ENCODE data around the gene ENTR1.
"Not testable (repeated sequence)": the region's sequence is repeated elsewhere in the genome, so short reads cannot be mapped to it uniquely, and the experiment has no call there.

The ENTR1 gene

GRCh38 chr9:136416914-136417313, 6.5 kb upstream of the ENTR1 start:
- no peak for DNase-seq

GRCh38 chr9:136416427-136416826, 6.0 kb upstream of the ENTR1 start:
- no peak for DNase-seq

- no peak for DNase-seq
Measured at GRCh38 chr9:136412962-136413361, 2.5 kb upstream of the ENTR1 start.

- DNase-seq, result no peak
Measured at GRCh38 chr9:136411378-136411777, 964 bp upstream of the ENTR1 start.

GRCh38 chr9:136409557-136410455, 608 bp downstream of the ENTR1 start:
- no peak for DNase-seq

- DNase-seq, result no peak
Measured at GRCh38 chr9:136407911-136408310, 2.5 kb downstream of the ENTR1 start.

GRCh38 chr9:136407061-136407460, 3.4 kb downstream of the ENTR1 start:
- DNase-seq, result not testable (repeated sequence)

- DNase-seq, result not testable (repeated sequence)
Measured at GRCh38 chr9:136405904-136406303, 4.5 kb downstream of the ENTR1 start.

- no peak for DNase-seq
Measured at GRCh38 chr9:136405481-136405880, 4.9 kb downstream of the ENTR1 start.

- no peak for DNase-seq
Measured at GRCh38 chr9:136404801-136405136, 5.6 kb downstream of the ENTR1 start.

GRCh38 chr9:136403915-136404800, 6.3 kb downstream of the ENTR1 start:
- DNase-seq, result no peak

- DNase-seq, result no peak
Measured at GRCh38 chr9:136403538-136403914, 6.9 kb downstream of the ENTR1 start.

GRCh38 chr9:136402067-136402466, 8.3 kb downstream of the ENTR1 start:
- DNase-seq, result no peak

GRCh38 chr9:136401173-136401922, 9.1 kb downstream of the ENTR1 start:
- no peak for DNase-seq

GRCh38 chr9:136400038-136400834, 10.2 kb downstream of the ENTR1 start, which contains the start of gene SNAPC4:
SNAPC4 (minus strand) TSS chr9:136400170; CDS start chr9:136398428, 1,742 bp downstream.
- DNase-seq, result peak; percentile 52

- DNase-seq, result no peak
Measured at GRCh38 chr9:136399176-136400037, 11.0 kb downstream of the ENTR1 start.

- DNase-seq, result no peak
Measured at GRCh38 chr9:136398286-136398685, 12.1 kb downstream of the ENTR1 start.

GRCh38 chr9:136397643-136398042, 12.8 kb downstream of the ENTR1 start:
- DNase-seq, result no peak

GRCh38 chr9:136396219-136396515, 14.2 kb downstream of the ENTR1 start:
- DNase-seq, result no peak

GRCh38 chr9:136395345-136396218, 14.8 kb downstream of the ENTR1 start:
- DNase-seq, result no peak

GRCh38 chr9:136395020-136395340, 15.4 kb downstream of the ENTR1 start:
- no peak for DNase-seq

All from NCI-H1694 (cell line).